RWPE2 (cell line): ENCODE measurements around the gene OR10K2.

Experiments
- ATAC-seq: fragments of 200-7000 bp; cut with Tn5 transposase; 3 replicates; pipeline ENCODE4 v1.9.1; 2021; ENCODE audit warnings: low read depth
- DNase-seq: peaks from one replicate; pipeline ENCODE4 v3.0.0-alpha.2; 2020; ENCODE audit warnings: low spot score
- H3K27ac ChIP-seq: fragments of 450-650 bp; 2 replicates; pipeline ENCODE4 v1.5.1; 2017; ENCODE audit warnings: mild to moderate bottlenecking; ENCODE audit not compliant: poor library complexity, severe bottlenecking
- H3K27me3 ChIP-seq: fragments of 250-450 bp; sonication (Bioruptor Pico); 2 replicates; pipeline ENCODE4 v1.5.1; 2021; ENCODE audit warnings: mild to moderate bottlenecking, moderate library complexity; ENCODE audit not compliant: insufficient read depth, poor library complexity, severe bottlenecking
- H3K36me3 ChIP-seq: fragments of 250-450 bp; sonication (Bioruptor Pico); 2 replicates; pipeline ENCODE4 v1.5.1; 2020; ENCODE audit warnings: low read depth, mild to moderate bottlenecking, moderate library complexity
- H3K4me1 ChIP-seq: fragments of 250-450 bp; sonication (Bioruptor Pico); 2 replicates; pipeline ENCODE4 v1.5.1; 2021; ENCODE audit warnings: mild to moderate bottlenecking, moderate library complexity; ENCODE audit not compliant: insufficient read depth, poor library complexity, severe bottlenecking
- H3K4me3 ChIP-seq: fragments of 250-450 bp; sonication (Bioruptor Pico); 2 replicates; pipeline ENCODE4 v1.5.1; 2021; ENCODE audit warnings: mild to moderate bottlenecking, moderate library complexity; ENCODE audit not compliant: severe bottlenecking
- H3K9me3 ChIP-seq: fragments of 250-450 bp; sonication (Bioruptor Pico); 2 replicates; pipeline ENCODE4 v1.5.1; 2021; ENCODE audit warnings: mild to moderate bottlenecking, moderate library complexity; ENCODE audit not compliant: severe bottlenecking
- TF ChIP-seq, protein P1 (sequence below): fragments of 450-650 bp; IDR thresholded peaks from one replicate; pipeline ENCODE4 v1.5.1; 2017; ENCODE audit warnings: mild to moderate bottlenecking, moderate library complexity; ENCODE audit not compliant: poor library complexity, severe bottlenecking

Gene OR10K2, protein sequence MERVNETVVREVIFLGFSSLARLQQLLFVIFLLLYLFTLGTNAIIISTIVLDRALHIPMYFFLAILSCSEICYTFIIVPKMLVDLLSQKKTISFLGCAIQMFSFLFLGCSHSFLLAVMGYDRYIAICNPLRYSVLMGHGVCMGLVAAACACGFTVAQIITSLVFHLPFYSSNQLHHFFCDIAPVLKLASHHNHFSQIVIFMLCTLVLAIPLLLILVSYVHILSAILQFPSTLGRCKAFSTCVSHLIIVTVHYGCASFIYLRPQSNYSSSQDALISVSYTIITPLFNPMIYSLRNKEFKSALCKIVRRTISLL

DNA sequence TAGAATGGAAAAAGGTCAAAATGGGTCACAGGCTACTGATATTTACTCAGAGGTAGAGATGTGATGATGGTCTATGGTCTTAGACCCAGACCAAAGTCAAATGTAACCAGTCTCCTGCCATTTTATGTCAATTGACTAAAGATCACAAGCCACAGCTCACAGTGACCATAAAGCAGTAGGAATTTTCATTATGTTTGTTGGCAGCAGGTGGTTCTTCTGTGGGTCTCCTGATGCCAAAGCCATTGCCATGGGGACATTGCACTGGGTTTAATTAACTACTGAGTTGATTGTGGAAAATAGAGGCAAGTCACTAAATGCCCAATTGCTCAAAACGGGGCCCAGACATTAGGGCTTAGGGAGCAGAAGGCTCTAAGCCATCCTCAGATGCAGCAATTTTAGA, at the start of gene OR10K2:
OR10K2 (minus strand) TSS at position 101 of the 400 bp plus-strand sequence. CDS start 5,371 bp downstream, outside the sequence.
- Histone ChIP-seq H3K27ac (no peak within 1 kb of the TSS), H3K27me3 (peaks cover 6% of the 10 kb centered on the region)
- ATAC-seq = no peak

DNA sequence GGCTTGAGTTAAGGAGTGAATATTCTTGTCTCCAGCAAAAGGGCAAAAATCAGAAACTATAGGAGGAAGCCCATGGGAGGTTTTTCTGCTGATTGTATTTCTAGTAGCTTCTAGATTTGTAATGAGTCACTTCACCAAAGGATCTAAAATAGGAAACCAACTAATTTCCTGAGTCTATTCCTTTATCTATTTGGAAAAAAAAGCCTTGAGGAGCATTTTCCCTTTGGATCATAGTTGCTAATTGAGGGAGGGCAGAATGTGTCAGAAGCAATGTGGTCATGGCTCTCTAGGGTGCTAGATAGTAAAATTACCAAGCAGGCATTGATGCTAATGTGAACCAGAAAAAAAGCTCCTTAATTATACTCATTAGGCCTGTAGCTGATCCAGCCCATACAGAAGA, 45.9 kb upstream of the OR10K2 start, which contains the start of gene OR10R2:
OR10R2 (plus strand) TSS at position 301 of the 400 bp plus-strand sequence. CDS start 106 bp downstream, outside the sequence.
- no peak within 1 kb of the TSS for H3K27ac ChIP-seq
- ATAC-seq (no peak), DNase-seq (no peak)
- TF ChIP-seq, protein P1, sequence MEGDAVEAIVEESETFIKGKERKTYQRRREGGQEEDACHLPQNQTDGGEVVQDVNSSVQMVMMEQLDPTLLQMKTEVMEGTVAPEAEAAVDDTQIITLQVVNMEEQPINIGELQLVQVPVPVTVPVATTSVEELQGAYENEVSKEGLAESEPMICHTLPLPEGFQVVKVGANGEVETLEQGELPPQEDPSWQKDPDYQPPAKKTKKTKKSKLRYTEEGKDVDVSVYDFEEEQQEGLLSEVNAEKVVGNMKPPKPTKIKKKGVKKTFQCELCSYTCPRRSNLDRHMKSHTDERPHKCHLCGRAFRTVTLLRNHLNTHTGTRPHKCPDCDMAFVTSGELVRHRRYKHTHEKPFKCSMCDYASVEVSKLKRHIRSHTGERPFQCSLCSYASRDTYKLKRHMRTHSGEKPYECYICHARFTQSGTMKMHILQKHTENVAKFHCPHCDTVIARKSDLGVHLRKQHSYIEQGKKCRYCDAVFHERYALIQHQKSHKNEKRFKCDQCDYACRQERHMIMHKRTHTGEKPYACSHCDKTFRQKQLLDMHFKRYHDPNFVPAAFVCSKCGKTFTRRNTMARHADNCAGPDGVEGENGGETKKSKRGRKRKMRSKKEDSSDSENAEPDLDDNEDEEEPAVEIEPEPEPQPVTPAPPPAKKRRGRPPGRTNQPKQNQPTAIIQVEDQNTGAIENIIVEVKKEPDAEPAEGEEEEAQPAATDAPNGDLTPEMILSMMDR = no peak
- H3K36me3 ChIP-seq = no peaks in the 10 kb centered on the region
- no peaks in the 10 kb centered on the region for H3K4me1 ChIP-seq
- H3K27me3 ChIP-seq = peaks cover 6% of the 10 kb centered on the region
- no peak within 1 kb of the TSS for H3K4me3 ChIP-seq
- no peaks in the 10 kb centered on the region for H3K9me3 ChIP-seq

More for the DNA sequence above, at the start of gene OR10K2:
- H3K9me3 ChIP-seq = no peaks in the 10 kb centered on the region
- DNase-seq = no peak
- no peak within 1 kb of the TSS for H3K4me3 ChIP-seq
- H3K4me1 ChIP-seq = no peaks in the 10 kb centered on the region
- TF ChIP-seq, protein P1 = no peak
- no peaks in the 10 kb centered on the region for H3K36me3 ChIP-seq

DNA sequence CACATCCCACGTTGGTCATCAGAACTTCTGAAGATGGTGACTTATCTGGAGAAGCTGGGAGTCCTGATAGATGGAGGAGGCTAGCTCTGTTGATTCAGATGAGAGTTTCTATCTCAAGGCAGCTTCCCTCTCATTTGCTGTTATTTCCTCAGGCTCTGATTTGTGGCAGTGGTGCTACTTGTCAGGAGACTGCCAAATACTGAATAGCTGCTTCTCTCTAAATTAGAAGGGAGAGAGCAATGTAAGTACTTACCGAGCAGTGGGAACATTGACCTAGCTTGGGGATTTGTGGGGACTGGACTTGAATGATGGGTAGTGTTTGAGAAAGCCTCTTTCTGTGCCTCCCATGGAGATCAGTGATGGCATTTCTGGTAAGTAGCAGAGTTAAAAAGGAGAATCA, 35.5 kb upstream of the OR10K2 start, which contains the start of gene OR10K1:
OR10K1 (plus strand) TSS at position 301 of the 400 bp plus-strand sequence. CDS start 3,728 bp downstream, outside the sequence.
- no peaks in the 10 kb centered on the region for H3K36me3 ChIP-seq
- no peak within 1 kb of the TSS for H3K27ac ChIP-seq
- no peaks in the 10 kb centered on the region for H3K4me1 ChIP-seq
- TF ChIP-seq, protein P1 = no peak
- H3K9me3 ChIP-seq = no peaks in the 10 kb centered on the region
- ATAC-seq = no peak
- no peak for DNase-seq
- H3K27me3 ChIP-seq = no peaks in the 10 kb centered on the region
- no peak within 1 kb of the TSS for H3K4me3 ChIP-seq

DNA sequence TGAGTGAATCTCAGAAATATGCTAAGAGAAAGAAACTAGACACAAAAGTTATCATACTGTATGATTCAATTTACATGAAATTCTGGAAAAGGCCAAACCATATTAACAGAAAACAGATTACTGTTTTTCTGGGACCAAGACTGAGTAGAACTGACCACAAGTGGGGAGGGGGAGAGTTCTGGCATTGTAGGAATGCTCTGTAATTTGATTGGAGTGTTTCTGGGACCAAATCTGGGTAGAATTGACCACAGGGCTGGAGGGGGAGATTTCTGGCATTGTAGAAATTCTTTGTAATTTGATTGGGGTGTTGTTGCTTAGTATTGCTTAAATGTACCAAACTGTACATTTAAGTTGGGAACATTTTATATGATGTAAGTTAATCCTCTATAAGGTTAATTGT, 32.2 kb upstream of the OR10K2 start:
- no peak for DNase-seq
- no peak for ATAC-seq

More for the DNA sequence above, 32.2 kb upstream of the OR10K2 start:
- no peaks in the 10 kb centered on the region for H3K36me3 ChIP-seq
- H3K27ac ChIP-seq = no peak overlapping the region
- H3K4me1 ChIP-seq = no peaks in the 10 kb centered on the region
- no peaks in the 10 kb centered on the region for H3K27me3 ChIP-seq
- H3K9me3 ChIP-seq = no peaks in the 10 kb centered on the region
- H3K4me3 ChIP-seq = no peak overlapping the region
- TF ChIP-seq, protein P1 = no peak
